GM23338 (cell line): ENCODE measurements around the gene FASTK. TPM values are rescaled to one million over a fixed set of nuclear protein-coding genes. Genes with fewer than 3 reads are reported as not detected.

Experiments
- ATAC-seq: fragments of 200-7000 bp; cut with Tn5 transposase; 3 replicates; pipeline ENCODE4 v1.9.1; 2020
- DNase-seq: peaks from one replicate; pipeline ENCODE4 v3.0.0-alpha.2; 2015; ENCODE audit warnings: low spot score
- H2AFZ ChIP-seq: fragments of 200-600 bp; sonication (generic); 2 replicates; pipeline ENCODE4 v1.8.0; 2016; ENCODE audit warnings: antibody characterized with exemption, mild to moderate bottlenecking, moderate library complexity
- H3F3A ChIP-seq: fragments of 200-600 bp; sonication (generic); replicated peaks from 2 replicates; pipeline ENCODE4 v1.8.0; 2017; ENCODE audit warnings: antibody characterized with exemption, mixed run types, low read depth
- H3K27ac ChIP-seq: fragments of 200-600 bp; sonication (generic); 2 replicates; pipeline ENCODE4 v1.6.1; 2016; ENCODE audit warnings: low read depth
- H3K27me3 ChIP-seq: fragments of 200-600 bp; sonication (generic); 2 replicates; pipeline ENCODE4 v1.8.0; 2016; ENCODE audit warnings: mild to moderate bottlenecking, mixed run types, moderate library complexity; ENCODE audit not compliant: insufficient read depth
- H3K36me3 ChIP-seq: fragments of 200-600 bp; sonication (generic); 2 replicates; pipeline ENCODE4 v1.8.0; 2016; ENCODE audit warnings: mild to moderate bottlenecking; ENCODE audit not compliant: insufficient read depth
- H3K4me1 ChIP-seq: fragments of 200-600 bp; sonication (generic); 2 replicates; pipeline ENCODE4 v1.8.0; 2016; ENCODE audit warnings: mild to moderate bottlenecking, moderate library complexity; ENCODE audit not compliant: insufficient read depth
- H3K4me2 ChIP-seq: fragments of 200-600 bp; sonication (generic); 2 replicates; pipeline ENCODE4 v1.7.1; 2017; ENCODE audit warnings: mixed run types
- H3K4me3 ChIP-seq: fragments of 200-600 bp; sonication (generic); 2 replicates; pipeline ENCODE4 v1.6.1; 2016; ENCODE audit warnings: mixed run types
- H3K79me2 ChIP-seq: fragments of 200-600 bp; sonication (generic); replicated peaks from 2 replicates; pipeline ENCODE4 v1.8.0; 2017; ENCODE audit warnings: mild to moderate bottlenecking; ENCODE audit not compliant: insufficient read depth
- H3K9me2 ChIP-seq: fragments of 200-600 bp; sonication (generic); 2 replicates; pipeline ENCODE4 v1.8.0; 2017; ENCODE audit not compliant: insufficient read depth
- H4K20me1 ChIP-seq: fragments of 200-600 bp; sonication (generic); replicated peaks from 2 replicates; pipeline ENCODE4 v1.8.0; 2017; ENCODE audit warnings: mild to moderate bottlenecking; ENCODE audit not compliant: insufficient read depth
- H3K27ac Mint-ChIP-seq: 2 replicates; pipeline ENCODE4 v1.8.0; 2020; ENCODE audit warnings: inconsistent platforms, mild to moderate bottlenecking, moderate library complexity, mixed read lengths
- H3K27me3 Mint-ChIP-seq: 3 replicates; pipeline ENCODE4 v1.8.0; 2022; ENCODE audit warnings: low read depth, mild to moderate bottlenecking, moderate library complexity, mixed read lengths, inconsistent platforms; ENCODE audit not compliant: insufficient read depth, poor library complexity
- H3K36me3 Mint-ChIP-seq: 3 replicates; pipeline ENCODE4 v1.8.0; 2021; ENCODE audit warnings: low read depth, mild to moderate bottlenecking, inconsistent platforms, moderate library complexity, mixed read lengths
- H3K4me1 Mint-ChIP-seq: 3 replicates; pipeline ENCODE4 v1.8.0; 2020; ENCODE audit warnings: mild to moderate bottlenecking, inconsistent platforms, mixed read lengths
- H3K4me3 Mint-ChIP-seq: 3 replicates; pipeline ENCODE4 v1.8.0; 2021; ENCODE audit warnings: moderate library complexity, mild to moderate bottlenecking, inconsistent platforms, mixed read lengths
- H3K9me3 Mint-ChIP-seq: 3 replicates; pipeline ENCODE4 v1.8.0; 2020; ENCODE audit warnings: moderate library complexity, mild to moderate bottlenecking, inconsistent platforms, mixed read lengths
- CREB1 ChIP-seq: fragments of 250-450 bp; sonication (Bioruptor Pico); IDR thresholded peaks from 2 replicates; pipeline ENCODE4 v1.5.0; 2020; ENCODE audit warnings: low read depth, mild to moderate bottlenecking, moderate library complexity
- EZH2 ChIP-seq: fragments of 200-600 bp; sonication (generic); IDR thresholded peaks from one replicate; pipeline ENCODE4 v1.8.0; 2017; ENCODE audit warnings: antibody characterized with exemption, mild to moderate bottlenecking, low read depth; ENCODE audit not compliant: unreplicated experiment
- EZH2phosphoT487 ChIP-seq: fragments of 200-600 bp; sonication (generic); IDR thresholded peaks from one replicate; pipeline ENCODE4 v1.8.1; 2018; ENCODE audit warnings: antibody characterized with exemption; ENCODE audit not compliant: unreplicated experiment
- JUNB ChIP-seq: IDR thresholded peaks from one replicate; pipeline ENCODE4 v1.6.1; 2016; ENCODE audit warnings: antibody characterized with exemption; ENCODE audit not compliant: unreplicated experiment
- NANOG ChIP-seq: IDR thresholded peaks from 2 replicates; pipeline ENCODE4 v1.6.1; 2016; ENCODE audit warnings: antibody characterized with exemption, borderline replicate concordance
- POLR2AphosphoS5 ChIP-seq: IDR thresholded peaks from 2 replicates; pipeline ENCODE4 v1.6.1; 2016; ENCODE audit warnings: antibody characterized with exemption, low read depth
- STAT1 ChIP-seq: IDR thresholded peaks from one replicate; pipeline ENCODE4 v1.6.1; 2016; ENCODE audit warnings: antibody characterized with exemption; ENCODE audit not compliant: unreplicated experiment
- ZNF114 ChIP-seq: fragments of 250-450 bp; sonication (Bioruptor Pico); IDR thresholded peaks from 2 replicates; pipeline ENCODE4 v1.5.0; 2020; ENCODE audit warnings: mild to moderate bottlenecking, moderate library complexity
- ZNF331 ChIP-seq: fragments of 250-450 bp; sonication (Bioruptor Pico); IDR thresholded peaks from 2 replicates; pipeline ENCODE4 v1.5.0; 2020; ENCODE audit warnings: low read depth, mild to moderate bottlenecking, moderate library complexity
- polyA plus RNA-seq: library from polyadenylated mRNA; unstranded; fragments of >200 nt; fragmentation: Nextera tagmentation; extraction: Ambion mirVana; gene quantifications from 2 replicates; pipeline ENCODE4 v1.2.1, GENCODE V29; 2016
- total RNA-seq: library from RNA; depleted of rRNA; stranded (reverse); fragments of >200 nt; shearing (Covaris generic); gene quantifications from 2 replicates; pipeline ENCODE4 v1.2.3, GENCODE V29; 2014
- TF ChIP-seq, protein P1 (sequence below): IDR thresholded peaks from one replicate; pipeline ENCODE4 v1.6.1; 2018; ENCODE audit warnings: antibody characterized with exemption; ENCODE audit not compliant: unreplicated experiment
- TF ChIP-seq, protein P2 (sequence below), 2 experiments: fragments of 200-600 bp in 1 of 2; sonication (generic) in 1 of 2; conservative IDR thresholded peaks; 2 replicates each; pipeline versions ENCODE4 v1.5.1 to v1.6.1; 2016 to 2017; ENCODE audit warnings: antibody characterized with exemption in 2 of 2, low read depth in 2 of 2, mild to moderate bottlenecking in 2 of 2, moderate library complexity in 1 of 2
- TF ChIP-seq, protein P3 (sequence below): IDR thresholded peaks from 2 replicates; pipeline ENCODE4 v1.6.1; 2016; ENCODE audit warnings: antibody characterized with exemption
- TF ChIP-seq, protein P4 (sequence below): fragments of 250-450 bp; sonication (Bioruptor Pico); IDR thresholded peaks from 2 replicates; pipeline ENCODE4 v1.5.0; 2020; ENCODE audit warnings: mild to moderate bottlenecking, moderate library complexity

The FASTK gene
- total and polyA plus RNA-seq, 2 experiments from 2014 or later = 37.4 to 57.4 TPM

DNA sequence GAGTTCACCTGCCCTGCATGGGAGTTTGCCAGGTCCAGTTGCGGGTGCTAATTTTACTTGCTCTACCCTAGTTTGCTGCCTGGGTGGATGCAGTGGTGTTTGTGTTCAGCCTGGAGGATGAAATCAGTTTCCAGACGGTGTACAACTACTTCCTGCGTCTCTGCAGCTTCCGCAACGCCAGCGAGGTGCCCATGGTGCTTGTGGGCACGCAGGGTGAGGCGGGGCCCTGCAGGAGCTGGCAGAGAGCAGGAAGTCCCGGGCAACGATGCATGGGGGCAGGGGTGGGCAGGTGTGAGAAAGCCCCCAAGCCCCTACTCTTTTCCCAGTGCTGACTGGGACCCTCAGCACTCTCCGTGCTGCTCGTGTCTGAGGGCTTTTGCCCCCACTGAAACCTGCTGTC lies 37.0 kb upstream of the FASTK start:
- no peak overlapping the region for H2AFZ ChIP-seq
- no peak overlapping the region for H3K4me2 ChIP-seq
- H3K4me1 Mint-ChIP-seq = peaks cover 24% of the 10 kb centered on the region
- H3K4me3 Mint-ChIP-seq = no peak overlapping the region
- peaks cover 21% of the 10 kb centered on the region for H3K27me3 Mint-ChIP-seq
- H3K27me3 ChIP-seq = peaks cover 23% of the 10 kb centered on the region
- peaks cover 3% of the 10 kb centered on the region; the same call in 1 of the 2 replicates for H3K79me2 ChIP-seq
- ATAC-seq (no peak), DNase-seq (no peak)
- H3K27ac Mint-ChIP-seq = no peak overlapping the region
- H3F3A ChIP-seq = peaks cover 10% of the 10 kb centered on the region
- peaks cover 38% of the 10 kb centered on the region for H4K20me1 ChIP-seq
- no peaks in the 10 kb centered on the region for H3K9me2 ChIP-seq
- no peaks in the 10 kb centered on the region for H3K9me3 Mint-ChIP-seq
- no peak overlapping the region for H3K4me3 ChIP-seq
- peaks cover 20% of the 10 kb centered on the region for H3K4me1 ChIP-seq
- peaks cover 27% of the 10 kb centered on the region for H3K36me3 Mint-ChIP-seq
- no peak for TF ChIP-seq JUNB
- TF ChIP-seq, protein P1, sequence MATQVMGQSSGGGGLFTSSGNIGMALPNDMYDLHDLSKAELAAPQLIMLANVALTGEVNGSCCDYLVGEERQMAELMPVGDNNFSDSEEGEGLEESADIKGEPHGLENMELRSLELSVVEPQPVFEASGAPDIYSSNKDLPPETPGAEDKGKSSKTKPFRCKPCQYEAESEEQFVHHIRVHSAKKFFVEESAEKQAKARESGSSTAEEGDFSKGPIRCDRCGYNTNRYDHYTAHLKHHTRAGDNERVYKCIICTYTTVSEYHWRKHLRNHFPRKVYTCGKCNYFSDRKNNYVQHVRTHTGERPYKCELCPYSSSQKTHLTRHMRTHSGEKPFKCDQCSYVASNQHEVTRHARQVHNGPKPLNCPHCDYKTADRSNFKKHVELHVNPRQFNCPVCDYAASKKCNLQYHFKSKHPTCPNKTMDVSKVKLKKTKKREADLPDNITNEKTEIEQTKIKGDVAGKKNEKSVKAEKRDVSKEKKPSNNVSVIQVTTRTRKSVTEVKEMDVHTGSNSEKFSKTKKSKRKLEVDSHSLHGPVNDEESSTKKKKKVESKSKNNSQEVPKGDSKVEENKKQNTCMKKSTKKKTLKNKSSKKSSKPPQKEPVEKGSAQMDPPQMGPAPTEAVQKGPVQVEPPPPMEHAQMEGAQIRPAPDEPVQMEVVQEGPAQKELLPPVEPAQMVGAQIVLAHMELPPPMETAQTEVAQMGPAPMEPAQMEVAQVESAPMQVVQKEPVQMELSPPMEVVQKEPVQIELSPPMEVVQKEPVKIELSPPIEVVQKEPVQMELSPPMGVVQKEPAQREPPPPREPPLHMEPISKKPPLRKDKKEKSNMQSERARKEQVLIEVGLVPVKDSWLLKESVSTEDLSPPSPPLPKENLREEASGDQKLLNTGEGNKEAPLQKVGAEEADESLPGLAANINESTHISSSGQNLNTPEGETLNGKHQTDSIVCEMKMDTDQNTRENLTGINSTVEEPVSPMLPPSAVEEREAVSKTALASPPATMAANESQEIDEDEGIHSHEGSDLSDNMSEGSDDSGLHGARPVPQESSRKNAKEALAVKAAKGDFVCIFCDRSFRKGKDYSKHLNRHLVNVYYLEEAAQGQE = no peak
- TF ChIP-seq POLR2AphosphoS5 = no peak
- no peak for TF ChIP-seq EZH2
- TF ChIP-seq ZNF114 (CRISPR knock-in tag) = no peak
- TF ChIP-seq, protein P2, sequence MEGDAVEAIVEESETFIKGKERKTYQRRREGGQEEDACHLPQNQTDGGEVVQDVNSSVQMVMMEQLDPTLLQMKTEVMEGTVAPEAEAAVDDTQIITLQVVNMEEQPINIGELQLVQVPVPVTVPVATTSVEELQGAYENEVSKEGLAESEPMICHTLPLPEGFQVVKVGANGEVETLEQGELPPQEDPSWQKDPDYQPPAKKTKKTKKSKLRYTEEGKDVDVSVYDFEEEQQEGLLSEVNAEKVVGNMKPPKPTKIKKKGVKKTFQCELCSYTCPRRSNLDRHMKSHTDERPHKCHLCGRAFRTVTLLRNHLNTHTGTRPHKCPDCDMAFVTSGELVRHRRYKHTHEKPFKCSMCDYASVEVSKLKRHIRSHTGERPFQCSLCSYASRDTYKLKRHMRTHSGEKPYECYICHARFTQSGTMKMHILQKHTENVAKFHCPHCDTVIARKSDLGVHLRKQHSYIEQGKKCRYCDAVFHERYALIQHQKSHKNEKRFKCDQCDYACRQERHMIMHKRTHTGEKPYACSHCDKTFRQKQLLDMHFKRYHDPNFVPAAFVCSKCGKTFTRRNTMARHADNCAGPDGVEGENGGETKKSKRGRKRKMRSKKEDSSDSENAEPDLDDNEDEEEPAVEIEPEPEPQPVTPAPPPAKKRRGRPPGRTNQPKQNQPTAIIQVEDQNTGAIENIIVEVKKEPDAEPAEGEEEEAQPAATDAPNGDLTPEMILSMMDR (conservative IDR thresholded peaks at IDR 0.05; ENCODE audit: low read depth in 2 of 2) = no peak
- TF ChIP-seq, protein P3, sequence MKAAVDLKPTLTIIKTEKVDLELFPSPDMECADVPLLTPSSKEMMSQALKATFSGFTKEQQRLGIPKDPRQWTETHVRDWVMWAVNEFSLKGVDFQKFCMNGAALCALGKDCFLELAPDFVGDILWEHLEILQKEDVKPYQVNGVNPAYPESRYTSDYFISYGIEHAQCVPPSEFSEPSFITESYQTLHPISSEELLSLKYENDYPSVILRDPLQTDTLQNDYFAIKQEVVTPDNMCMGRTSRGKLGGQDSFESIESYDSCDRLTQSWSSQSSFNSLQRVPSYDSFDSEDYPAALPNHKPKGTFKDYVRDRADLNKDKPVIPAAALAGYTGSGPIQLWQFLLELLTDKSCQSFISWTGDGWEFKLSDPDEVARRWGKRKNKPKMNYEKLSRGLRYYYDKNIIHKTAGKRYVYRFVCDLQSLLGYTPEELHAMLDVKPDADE = no peak
- TF ChIP-seq STAT1 = no peak
- no peak for TF ChIP-seq CREB1
- TF ChIP-seq ZNF331 (CRISPR knock-in tag) = no peak
- TF ChIP-seq, protein P4, sequence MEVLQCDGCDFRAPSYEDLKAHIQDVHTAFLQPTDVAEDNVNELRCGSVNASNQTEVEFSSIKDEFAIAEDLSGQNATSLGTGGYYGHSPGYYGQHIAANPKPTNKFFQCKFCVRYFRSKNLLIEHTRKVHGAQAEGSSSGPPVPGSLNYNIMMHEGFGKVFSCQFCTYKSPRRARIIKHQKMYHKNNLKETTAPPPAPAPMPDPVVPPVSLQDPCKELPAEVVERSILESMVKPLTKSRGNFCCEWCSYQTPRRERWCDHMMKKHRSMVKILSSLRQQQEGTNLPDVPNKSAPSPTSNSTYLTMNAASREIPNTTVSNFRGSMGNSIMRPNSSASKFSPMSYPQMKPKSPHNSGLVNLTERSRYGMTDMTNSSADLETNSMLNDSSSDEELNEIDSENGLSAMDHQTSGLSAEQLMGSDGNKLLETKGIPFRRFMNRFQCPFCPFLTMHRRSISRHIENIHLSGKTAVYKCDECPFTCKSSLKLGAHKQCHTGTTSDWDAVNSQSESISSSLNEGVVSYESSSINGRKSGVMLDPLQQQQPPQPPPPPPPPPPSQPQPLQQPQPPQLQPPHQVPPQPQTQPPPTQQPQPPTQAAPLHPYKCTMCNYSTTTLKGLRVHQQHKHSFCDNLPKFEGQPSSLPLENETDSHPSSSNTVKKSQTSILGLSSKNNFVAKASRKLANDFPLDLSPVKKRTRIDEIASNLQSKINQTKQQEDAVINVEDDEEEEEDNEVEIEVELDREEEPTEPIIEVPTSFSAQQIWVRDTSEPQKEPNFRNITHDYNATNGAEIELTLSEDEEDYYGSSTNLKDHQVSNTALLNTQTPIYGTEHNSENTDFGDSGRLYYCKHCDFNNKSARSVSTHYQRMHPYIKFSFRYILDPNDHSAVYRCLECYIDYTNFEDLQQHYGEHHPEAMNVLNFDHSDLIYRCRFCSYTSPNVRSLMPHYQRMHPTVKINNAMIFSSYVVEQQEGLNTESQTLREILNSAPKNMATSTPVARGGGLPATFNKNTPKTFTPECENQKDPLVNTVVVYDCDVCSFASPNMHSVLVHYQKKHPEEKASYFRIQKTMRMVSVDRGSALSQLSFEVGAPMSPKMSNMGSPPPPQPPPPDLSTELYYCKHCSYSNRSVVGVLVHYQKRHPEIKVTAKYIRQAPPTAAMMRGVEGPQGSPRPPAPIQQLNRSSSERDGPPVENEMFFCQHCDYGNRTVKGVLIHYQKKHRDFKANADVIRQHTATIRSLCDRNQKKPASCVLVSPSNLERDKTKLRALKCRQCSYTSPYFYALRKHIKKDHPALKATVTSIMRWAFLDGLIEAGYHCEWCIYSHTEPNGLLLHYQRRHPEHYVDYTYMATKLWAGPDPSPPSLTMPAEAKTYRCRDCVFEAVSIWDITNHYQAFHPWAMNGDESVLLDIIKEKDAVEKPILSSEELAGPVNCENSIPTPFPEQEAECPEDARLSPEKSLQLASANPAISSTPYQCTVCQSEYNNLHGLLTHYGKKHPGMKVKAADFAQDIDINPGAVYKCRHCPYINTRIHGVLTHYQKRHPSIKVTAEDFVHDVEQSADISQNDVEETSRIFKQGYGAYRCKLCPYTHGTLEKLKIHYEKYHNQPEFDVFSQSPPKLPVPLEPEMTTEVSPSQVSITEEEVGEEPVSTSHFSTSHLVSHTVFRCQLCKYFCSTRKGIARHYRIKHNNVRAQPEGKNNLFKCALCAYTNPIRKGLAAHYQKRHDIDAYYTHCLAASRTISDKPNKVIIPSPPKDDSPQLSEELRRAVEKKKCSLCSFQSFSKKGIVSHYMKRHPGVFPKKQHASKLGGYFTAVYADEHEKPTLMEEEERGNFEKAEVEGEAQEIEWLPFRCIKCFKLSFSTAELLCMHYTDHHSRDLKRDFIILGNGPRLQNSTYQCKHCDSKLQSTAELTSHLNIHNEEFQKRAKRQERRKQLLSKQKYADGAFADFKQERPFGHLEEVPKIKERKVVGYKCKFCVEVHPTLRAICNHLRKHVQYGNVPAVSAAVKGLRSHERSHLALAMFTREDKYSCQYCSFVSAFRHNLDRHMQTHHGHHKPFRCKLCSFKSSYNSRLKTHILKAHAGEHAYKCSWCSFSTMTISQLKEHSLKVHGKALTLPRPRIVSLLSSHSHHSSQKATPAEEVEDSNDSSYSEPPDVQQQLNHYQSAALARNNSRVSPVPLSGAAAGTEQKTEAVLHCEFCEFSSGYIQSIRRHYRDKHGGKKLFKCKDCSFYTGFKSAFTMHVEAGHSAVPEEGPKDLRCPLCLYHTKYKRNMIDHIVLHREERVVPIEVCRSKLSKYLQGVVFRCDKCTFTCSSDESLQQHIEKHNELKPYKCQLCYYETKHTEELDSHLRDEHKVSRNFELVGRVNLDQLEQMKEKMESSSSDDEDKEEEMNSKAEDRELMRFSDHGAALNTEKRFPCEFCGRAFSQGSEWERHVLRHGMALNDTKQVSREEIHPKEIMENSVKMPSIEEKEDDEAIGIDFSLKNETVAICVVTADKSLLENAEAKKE (CRISPR knock-in tag) = no peak
- TF ChIP-seq NANOG = no peak
- TF ChIP-seq EZH2phosphoT487 = no peak
- H3K27ac ChIP-seq = no peak overlapping the region
- H3K36me3 ChIP-seq = no peaks in the 10 kb centered on the region
